HG02852 (cell line): ENCODE measurements around the gene COPS6.

ENCODE experiments used
- ATAC-seq: cut with Tn5 transposase; IDR thresholded peaks from one replicate; pipeline ENCODE4 v1.9.1; 2021; ENCODE audit warnings: mild to moderate bottlenecking, moderate library complexity; ENCODE audit not compliant: unreplicated experiment

COPS6 gene

GRCh38 chr7:100101016-100101862, 12.5 kb downstream of the COPS6 start, which contains the start of the genes AP4M1 and MCM7:
Gene AP4M1, plus strand, starts transcription at chr7:100101643. Its CDS starts 72 bp downstream, at chr7:100101715.
Gene MCM7, minus strand, starts transcription at chr7:100101397. Its CDS starts 103 bp downstream, at chr7:100101294.
- peak; percentile 83 for ATAC-seq

GRCh38 chr7:100102950-100103840, 14.4 kb downstream of the COPS6 start:
- no peak for ATAC-seq

- ATAC-seq, result no peak
Observed at GRCh38 chr7:100105534-100105933, 16.8 kb downstream of the COPS6 start.

GRCh38 chr7:100106633-100107032, 17.9 kb downstream of the COPS6 start:
- ATAC-seq, result no peak

- no peak for ATAC-seq
Observed at GRCh38 chr7:100107125-100107737, 18.5 kb downstream of the COPS6 start.

GRCh38 chr7:100107890-100108289, 19.1 kb downstream of the COPS6 start:
- no peak for ATAC-seq

GRCh38 chr7:100109521-100110163, 20.9 kb downstream of the COPS6 start:
- ATAC-seq, result no peak

- ATAC-seq, result no peak
Observed at GRCh38 chr7:100111156-100111555, 22.4 kb downstream of the COPS6 start.

GRCh38 chr7:100111914-100112313, 23.1 kb downstream of the COPS6 start:
- ATAC-seq, result no peak

- ATAC-seq, result no peak
Observed at GRCh38 chr7:100115026-100115425, 26.3 kb downstream of the COPS6 start.

GRCh38 chr7:100118388-100119071, 29.8 kb downstream of the COPS6 start:
- ATAC-seq, result no peak

GRCh38 chr7:100119072-100119969, 30.6 kb downstream of the COPS6 start, which contains the start of the genes CNPY4 and TAF6:
Gene CNPY4, plus strand, starts transcription at chr7:100119634. Its CDS starts 111 bp downstream, at chr7:100119745.
Gene TAF6, minus strand, starts transcription at chr7:100119358. Its CDS starts 5,149 bp downstream, at chr7:100114209.
- ATAC-seq, result peak; percentile 66

- ATAC-seq, result peak; percentile 39
Observed at GRCh38 chr7:100119970-100120732, 31.4 kb downstream of the COPS6 start.

- ATAC-seq, result no peak
Observed at GRCh38 chr7:100120733-100121036, 31.9 kb downstream of the COPS6 start.

- ATAC-seq, result no peak
Observed at GRCh38 chr7:100122067-100122466, 33.3 kb downstream of the COPS6 start.

GRCh38 chr7:100122568-100122967, 33.8 kb downstream of the COPS6 start:
- ATAC-seq, result no peak

GRCh38 chr7:100124301-100125230, 35.8 kb downstream of the COPS6 start:
- no peak for ATAC-seq
